Spleen (tissue), 7 donors: ENCODE results near the gene MCF2L.

ENCODE experiments used
- CTCF ChIP-seq, 11 experiments: fragments of 200-600 bp in 7 of 11; fragments of 450-650 bp in 4 of 11; sonication (generic) in 4 of 11; IDR thresholded peaks in 8 of 11; conservative IDR thresholded peaks in 3 of 11; 1 replicate in 7 of 11; 2 replicates in 4 of 11; pipeline versions ENCODE4 v1.4.0 to v1.8.0; 2016 to 2021; ENCODE audit warnings: antibody characterized with exemption in 11 of 11, inconsistent platforms in 4 of 11, mild to moderate bottlenecking in 1 of 11
- POLR2A ChIP-seq, 3 donors: fragments of 450-650 bp; IDR thresholded peaks; one replicate each; pipeline ENCODE4 v1.5.1; 2017; ENCODE audit warnings: antibody characterized with exemption in 3 of 3, mild to moderate bottlenecking in 1 of 3
- POLR2AphosphoS5 ChIP-seq, 3 donors: sonication (generic); formaldehyde crosslinking; IDR thresholded peaks; one replicate each; pipeline ENCODE4 v1.5.1; 2017; ENCODE audit warnings: antibody characterized with exemption in 3 of 3
- donor health status: DM: no; HTN: no; CAD: no; lungs with moderate emphysema.
- donor health status: DM: no; HTN: no; CAD: no.
- donor health status: DM: no; HTN: no; CAD: no.

GRCh38 chr13:112932971-112933370 lies 36.0 kb upstream of the MCF2L start:
- TF ChIP-seq CTCF (IDR thresholded peaks at IDR 0.05 in 8 of 11, conservative IDR thresholded peaks at IDR 0.05 in 3 of 11) (no peak), POLR2A (IDR thresholded peaks at IDR 0.05) (no peak), POLR2AphosphoS5 (IDR thresholded peaks at IDR 0.05) (no peak)
